Fibroblast of pulmonary artery (primary cell): ENCODE data around the gene PABPN1L.

ENCODE experiments used
- DNase-seq: peaks from one replicate; pipeline ENCODE4 v3.0.0-alpha.2; 2010; ENCODE audit warnings: low read depth
- H3K4me3 ChIP-seq: replicated peaks from 2 replicates; pipeline ENCODE4 v1.5.1; 2011; ENCODE audit warnings: low read depth, mild to moderate bottlenecking, control low read depth, low read length, moderate library complexity
- TF ChIP-seq, protein P1 (sequence below): IDR thresholded peaks from 2 replicates; pipeline ENCODE4 v1.5.1; 2011; ENCODE audit warnings: mild to moderate bottlenecking, control low read depth, low read length, inconsistent platforms; ENCODE audit errors: missing control alignments

Gene PABPN1L

DNA sequence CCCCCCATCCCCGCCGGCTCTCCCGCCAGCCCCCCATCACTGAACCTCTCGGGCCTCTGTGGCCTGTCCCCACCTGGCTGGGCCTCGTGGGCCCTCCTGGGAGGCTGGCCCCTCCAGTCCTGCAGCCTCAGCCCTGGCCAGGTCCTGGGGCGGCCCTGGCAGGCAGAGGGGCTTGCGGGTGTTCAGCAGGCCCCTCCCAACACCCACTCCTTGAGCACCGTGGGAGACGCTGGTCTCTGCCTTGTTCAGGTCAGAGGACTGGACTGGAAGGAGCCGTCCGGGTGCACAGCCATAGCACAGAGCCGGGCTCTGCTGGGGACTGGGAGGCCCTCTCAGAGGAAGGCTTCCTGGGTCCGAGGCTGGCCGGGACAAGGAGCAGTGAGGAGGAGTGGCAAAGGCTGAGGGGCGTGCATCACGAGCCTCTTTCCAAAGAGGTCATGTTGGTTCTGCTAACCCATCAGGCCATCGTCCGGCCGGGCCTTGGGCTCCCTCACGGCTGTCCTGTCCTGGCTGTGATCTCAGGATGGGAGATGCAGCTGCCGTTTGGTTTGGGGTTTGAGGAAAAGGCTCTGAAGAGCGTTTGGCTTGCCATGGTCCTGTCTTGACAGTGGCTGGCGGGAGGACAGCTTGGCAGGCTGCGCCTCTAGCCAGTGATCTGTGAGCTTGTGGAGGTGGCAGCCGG lies 6.3 kb upstream of the PABPN1L start:
- TF ChIP-seq, protein P1, sequence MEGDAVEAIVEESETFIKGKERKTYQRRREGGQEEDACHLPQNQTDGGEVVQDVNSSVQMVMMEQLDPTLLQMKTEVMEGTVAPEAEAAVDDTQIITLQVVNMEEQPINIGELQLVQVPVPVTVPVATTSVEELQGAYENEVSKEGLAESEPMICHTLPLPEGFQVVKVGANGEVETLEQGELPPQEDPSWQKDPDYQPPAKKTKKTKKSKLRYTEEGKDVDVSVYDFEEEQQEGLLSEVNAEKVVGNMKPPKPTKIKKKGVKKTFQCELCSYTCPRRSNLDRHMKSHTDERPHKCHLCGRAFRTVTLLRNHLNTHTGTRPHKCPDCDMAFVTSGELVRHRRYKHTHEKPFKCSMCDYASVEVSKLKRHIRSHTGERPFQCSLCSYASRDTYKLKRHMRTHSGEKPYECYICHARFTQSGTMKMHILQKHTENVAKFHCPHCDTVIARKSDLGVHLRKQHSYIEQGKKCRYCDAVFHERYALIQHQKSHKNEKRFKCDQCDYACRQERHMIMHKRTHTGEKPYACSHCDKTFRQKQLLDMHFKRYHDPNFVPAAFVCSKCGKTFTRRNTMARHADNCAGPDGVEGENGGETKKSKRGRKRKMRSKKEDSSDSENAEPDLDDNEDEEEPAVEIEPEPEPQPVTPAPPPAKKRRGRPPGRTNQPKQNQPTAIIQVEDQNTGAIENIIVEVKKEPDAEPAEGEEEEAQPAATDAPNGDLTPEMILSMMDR, result no peak
- no peak overlapping the region for H3K4me3 ChIP-seq
- no peak for DNase-seq

GRCh38 chr16:88871730-88872416 lies 5.4 kb upstream of the PABPN1L start:
- H3K4me3 ChIP-seq, result no peak overlapping the region
- TF ChIP-seq, protein P1, result no peak
- DNase-seq, result no peak

DNA sequence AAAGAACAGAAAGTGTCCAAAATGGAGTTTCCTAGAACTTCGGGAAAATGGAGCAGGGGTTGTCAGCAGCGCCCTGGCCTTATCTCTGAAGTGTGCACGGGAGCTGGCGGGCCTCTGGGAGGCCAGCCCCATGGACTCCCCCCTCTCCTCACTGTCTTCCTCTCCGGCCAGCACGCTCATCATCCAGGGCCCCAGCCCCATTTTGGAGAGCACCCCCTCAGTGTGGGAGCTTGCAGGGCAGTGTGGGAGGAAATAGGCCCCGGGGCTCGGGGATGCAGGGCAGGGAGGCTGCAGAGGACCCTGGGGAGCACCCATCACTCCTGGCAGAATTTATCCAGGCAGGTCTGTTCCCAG lies 4.9 kb upstream of the PABPN1L start:
- TF ChIP-seq, protein P1, result no peak
- no peak for DNase-seq
- H3K4me3 ChIP-seq, result no peak overlapping the region

DNA sequence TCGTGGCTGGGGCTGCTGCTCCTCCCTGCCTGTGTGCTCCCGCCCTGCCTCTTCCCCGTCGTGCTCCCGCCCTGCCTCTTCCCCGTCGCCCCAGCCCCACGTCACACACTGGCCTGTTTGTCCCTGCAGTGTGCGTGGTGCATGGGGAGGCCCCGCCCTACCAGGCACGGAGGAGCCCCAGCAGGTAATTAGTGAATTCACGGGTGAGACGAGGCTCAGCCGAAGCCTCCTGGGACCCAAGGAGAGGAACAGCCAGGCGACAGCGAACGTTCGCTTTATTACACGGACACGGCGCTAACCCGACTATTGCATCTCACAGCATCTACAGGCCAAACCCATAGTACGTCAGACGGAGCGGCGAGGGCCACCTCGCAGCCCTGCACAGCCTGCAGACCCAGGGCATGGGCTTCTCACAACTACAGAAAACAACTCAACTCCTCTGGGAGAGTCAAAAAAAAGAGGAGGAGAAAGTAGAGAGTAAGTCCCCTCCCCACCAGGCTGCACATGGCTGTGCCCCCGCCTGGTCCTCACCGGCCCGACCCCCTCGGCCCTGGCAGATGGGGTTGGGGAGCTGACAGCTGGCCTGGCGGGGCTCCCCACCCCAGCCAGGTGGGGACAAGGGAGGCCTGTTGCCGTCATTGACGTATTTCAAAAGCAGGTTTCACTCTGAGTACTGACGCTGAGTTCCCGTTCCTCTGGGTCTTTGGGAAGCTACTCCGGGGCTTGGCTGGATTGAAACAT lies 4.3 kb upstream of the PABPN1L start:
- no peak for DNase-seq
- no peak overlapping the region for H3K4me3 ChIP-seq
- TF ChIP-seq, protein P1, result no peak

DNA sequence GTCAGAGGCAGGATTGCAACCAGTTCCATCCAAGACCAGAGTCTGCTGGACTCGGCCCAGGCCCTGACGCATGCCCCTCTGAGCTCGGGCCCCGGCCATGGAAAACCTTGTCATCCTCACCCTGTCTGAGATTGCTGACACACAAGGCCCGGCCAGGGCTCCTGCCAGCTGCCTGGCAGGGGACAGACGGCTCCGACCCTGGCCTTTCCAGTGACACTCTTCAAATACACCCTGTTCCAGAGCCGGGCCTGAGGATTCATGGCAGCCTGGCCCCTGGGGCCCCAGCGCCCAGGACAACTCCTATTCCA lies 3.2 kb upstream of the PABPN1L start:
- no peak overlapping the region for H3K4me3 ChIP-seq
- TF ChIP-seq, protein P1, result no peak
- DNase-seq, result no peak

- DNase-seq, result no peak
- H3K4me3 ChIP-seq, result no peak overlapping the region
- TF ChIP-seq, protein P1, result no peak
These were observed 2.7 kb upstream of the PABPN1L start for GRCh38 chr16:88868974-88869672.
